Retinal pigment epithelial cell (primary cell): ENCODE measurements around the gene NOXO1.
A peak's percentile ranks its signal among the peaks of the same experiment; 100 is the strongest.

Experiments
- DNase-seq: peaks from one replicate; pipeline ENCODE4 v3.0.0-alpha.2; 2010; ENCODE audit warnings: low read depth
- H3K4me3 ChIP-seq: 2 replicates; pipeline ENCODE4 v1.5.1; 2011; ENCODE audit warnings: mild to moderate bottlenecking, low read length, control low read depth, moderate library complexity
- CTCF ChIP-seq: conservative IDR thresholded peaks from 2 replicates; pipeline ENCODE4 v1.5.1; 2011; ENCODE audit warnings: low read depth, low read length, control low read depth, inconsistent platforms

NOXO1 gene

GRCh38 chr16:1929578-1930337, 51.5 kb downstream of the NOXO1 start:
- H3K4me3 ChIP-seq, result peak overlapping the region; percentile 55
- DNase-seq, result no peak

GRCh38 chr16:1929105-1929504, 52.2 kb downstream of the NOXO1 start:
- TF ChIP-seq CTCF, result no peak
- DNase-seq, result no peak
- H3K4me3 ChIP-seq, result peak overlapping the region; percentile 55

More at GRCh38 chr16:1929578-1930337, 51.5 kb downstream of the NOXO1 start:
- TF ChIP-seq CTCF, result peak; percentile 64
